Breast epithelium (tissue), 3 donors: ENCODE data around the gene SPTLC2.

Experiments
- POLR2AphosphoS5 ChIP-seq, 3 donors: sonication (generic); formaldehyde crosslinking; IDR thresholded peaks; one replicate each; pipeline ENCODE4 v1.6.1; 2017; ENCODE audit warnings: antibody characterized with exemption in 3 of 3
- TF ChIP-seq, protein P1 (sequence below), 3 donors: fragments of 450-650 bp; IDR thresholded peaks; one replicate each; pipeline ENCODE4 v1.5.1; 2016 to 2017; ENCODE audit warnings: antibody characterized with exemption in 3 of 3, mild to moderate bottlenecking in 3 of 3, moderate library complexity in 3 of 3

DNA sequence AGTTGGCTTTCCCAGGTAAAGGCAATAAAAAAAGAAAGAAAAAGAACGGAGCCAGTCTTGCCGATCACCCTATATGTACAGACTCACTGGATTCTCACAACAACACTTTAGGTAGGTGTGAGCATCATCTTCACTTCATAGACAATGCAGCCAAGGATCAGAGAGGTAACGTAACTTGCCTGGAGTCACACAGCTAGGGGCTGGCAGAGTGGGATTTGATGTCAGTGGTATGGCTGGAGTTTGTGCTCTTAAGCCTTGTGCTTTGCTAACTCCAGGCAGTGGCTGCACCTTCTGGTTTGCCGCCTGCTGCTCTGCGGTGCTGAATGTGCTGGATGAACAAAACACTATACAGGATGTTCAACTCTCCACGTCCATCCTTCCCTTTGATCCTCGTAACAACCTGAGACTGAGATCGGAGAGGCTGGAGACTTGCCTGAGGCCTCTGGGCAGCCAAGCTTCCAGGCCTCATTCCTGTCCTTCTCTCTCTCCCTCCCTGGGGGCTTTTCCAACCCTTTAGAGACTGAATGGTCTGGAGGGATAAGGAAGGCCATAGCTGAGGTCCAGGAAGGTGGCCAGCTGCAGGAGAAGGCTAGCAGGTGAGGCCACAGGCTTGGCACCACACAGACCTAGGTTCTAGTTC lies 126.0 kb downstream of the SPTLC2 start:
- TF ChIP-seq, protein P1, sequence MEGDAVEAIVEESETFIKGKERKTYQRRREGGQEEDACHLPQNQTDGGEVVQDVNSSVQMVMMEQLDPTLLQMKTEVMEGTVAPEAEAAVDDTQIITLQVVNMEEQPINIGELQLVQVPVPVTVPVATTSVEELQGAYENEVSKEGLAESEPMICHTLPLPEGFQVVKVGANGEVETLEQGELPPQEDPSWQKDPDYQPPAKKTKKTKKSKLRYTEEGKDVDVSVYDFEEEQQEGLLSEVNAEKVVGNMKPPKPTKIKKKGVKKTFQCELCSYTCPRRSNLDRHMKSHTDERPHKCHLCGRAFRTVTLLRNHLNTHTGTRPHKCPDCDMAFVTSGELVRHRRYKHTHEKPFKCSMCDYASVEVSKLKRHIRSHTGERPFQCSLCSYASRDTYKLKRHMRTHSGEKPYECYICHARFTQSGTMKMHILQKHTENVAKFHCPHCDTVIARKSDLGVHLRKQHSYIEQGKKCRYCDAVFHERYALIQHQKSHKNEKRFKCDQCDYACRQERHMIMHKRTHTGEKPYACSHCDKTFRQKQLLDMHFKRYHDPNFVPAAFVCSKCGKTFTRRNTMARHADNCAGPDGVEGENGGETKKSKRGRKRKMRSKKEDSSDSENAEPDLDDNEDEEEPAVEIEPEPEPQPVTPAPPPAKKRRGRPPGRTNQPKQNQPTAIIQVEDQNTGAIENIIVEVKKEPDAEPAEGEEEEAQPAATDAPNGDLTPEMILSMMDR (IDR thresholded peaks at IDR 0.05): no peak
- no peak for TF ChIP-seq POLR2AphosphoS5 (IDR thresholded peaks at IDR 0.05)
